K562 (cell line): Measurements from ENCODE around the gene ZNF862. TPM values are rescaled to one million over a fixed set of nuclear protein-coding genes. Genes with fewer than 3 reads are reported as not detected.
A peak's percentile ranks its signal among the peaks of the same experiment; 100 is the strongest.

Experiments used
- ATF2 ChIP-seq: sonication (generic); formaldehyde crosslinking; IDR thresholded peaks from 2 replicates; pipeline ENCODE4 v1.8.1; 2022; ENCODE audit warnings: missing genetic modification reagents
- ATF7 ChIP-seq: fragments of 450-650 bp; IDR thresholded peaks from 2 replicates; pipeline ENCODE4 v1.7.1; 2014; ENCODE audit warnings: mild to moderate bottlenecking, moderate library complexity
- BMI1 ChIP-seq: fragments of 150-350 bp; IDR thresholded peaks from 2 replicates; pipeline ENCODE4 v1.6.1; 2014; ENCODE audit warnings: low read length
- CBFA2T3 ChIP-seq: fragments of 450-650 bp; IDR thresholded peaks from 2 replicates; pipeline ENCODE4 v1.6.1; 2017
- CEBPB ChIP-seq: fragments of 450-650 bp; IDR thresholded peaks from 2 replicates; pipeline ENCODE4 v1.6.1; 2016; ENCODE audit warnings: missing genetic modification characterization, missing compliant biosample characterization
- ELF4 ChIP-seq: fragments of 450-650 bp; formaldehyde crosslinking; IDR thresholded peaks from 2 replicates; pipeline ENCODE4 v1.4.0; 2022; ENCODE audit warnings: missing genetic modification characterization
- LARP7 ChIP-seq: fragments of 450-650 bp; IDR thresholded peaks from 2 replicates; pipeline ENCODE4 v1.6.1; 2016
- PRDM10 ChIP-seq: fragments of 450-650 bp; IDR thresholded peaks from 2 replicates; pipeline ENCODE4 v1.6.1; 2018; ENCODE audit not compliant: partially characterized antibody
- RREB1 ChIP-seq: fragments of 250-450 bp; sonication (Bioruptor Pico); IDR thresholded peaks from 2 replicates; pipeline ENCODE4 v1.4.0; 2020
- SMARCB1 ChIP-seq: IDR thresholded peaks from 2 replicates; pipeline ENCODE4 v1.6.1; 2011; ENCODE audit warnings: improper control_type of control experiment, low read depth; ENCODE audit not compliant: insufficient read length
- SRSF3 ChIP-seq: fragments of 200-400 bp; formaldehyde crosslinking; IDR thresholded peaks from 2 replicates; pipeline ENCODE4 v1.6.1; 2016; ENCODE audit warnings: mild to moderate bottlenecking, low read length, moderate library complexity; ENCODE audit not compliant: insufficient read depth
- TCF3 ChIP-seq: sonication (generic); formaldehyde crosslinking; IDR thresholded peaks from 2 replicates; pipeline ENCODE4 v1.4.0; 2020; ENCODE audit warnings: mild to moderate bottlenecking, missing genetic modification reagents
- THAP12 ChIP-seq: fragments of 250-450 bp; sonication (Bioruptor Pico); IDR thresholded peaks from 2 replicates; pipeline ENCODE4 v1.9.0; 2021; ENCODE audit warnings: mild to moderate bottlenecking, inconsistent platforms
- YBX1 ChIP-seq: fragments of 450-650 bp; IDR thresholded peaks from 2 replicates; pipeline ENCODE4 v1.7.1; 2016; ENCODE audit warnings: mild to moderate bottlenecking
- ZNF140 ChIP-seq: fragments of 250-450 bp; sonication (Bioruptor Pico); IDR thresholded peaks from 2 replicates; pipeline ENCODE4 v1.8.0; 2021; ENCODE audit warnings: moderate library complexity, mild to moderate bottlenecking, inconsistent platforms
- polyA plus RNA-seq, 8 experiments: library from polyadenylated mRNA; depleted of rRNA in 4 of 8; stranded (reverse) in 5 of 8; unstranded in 3 of 8; fragments of >200 nt; fragmentation: Nextera tagmentation in 2 of 8; fragmentation: Illumina TruSeq in 1 of 8; extraction: Ambion mirVana in 2 of 8; extraction: Trizol in 1 of 8; gene quantifications; 2 replicates each; pipeline versions ENCODE4 v1.2.1 to v1.2.3, GENCODE V29; 2011 to 2014; ENCODE audit warnings: inconsistent platforms in 1 of 8, missing spikeins in 1 of 8
- total RNA-seq, 7 experiments: library from RNA; depleted of rRNA in 6 of 7; stranded (reverse); fragments of >200 nt in 6 of 7; fragmentation: Illumina TruSeq in 2 of 7; extraction: Trizol in 2 of 7; gene quantifications; 2 replicates each; pipeline versions ENCODE4 v1.2.1 to v1.2.3, GENCODE V29; 2011 to 2021; ENCODE audit warnings: low replicate concordance in 1 of 7

ZNF862 gene
- total and polyA plus RNA-seq, 9 of the 15 experiments (the other 6 are each of a cell fraction or from before 2014, with no cell fraction given): 1.1 to 3.9 (median 2.6) TPM

- TF ChIP-seq RREB1 (peak; percentile 82; the same call in 1 of the 2 replicates), ATF7 (no peak), SRSF3 (no peak), THAP12 (no peak), YBX1 (no peak), BMI1 (no peak), CEBPB (tag) (no peak), ATF2 (CRISPR knock-in tag) (no peak), PRDM10 (no peak), CBFA2T3 (0 out of 2 replicates have a peak, but pooled peaks have one; percentile 5), LARP7 (no peak), SMARCB1 (no peak), ZNF140 (CRISPR knock-in tag) (no peak), TCF3 (CRISPR knock-in tag) (no peak), ELF4 (CRISPR knock-in tag) (no peak)
Observed at GRCh38 chr7:149860821-149861727, 22.9 kb downstream of the ZNF862 start (continued).
